ENCODE data around the gene CD101.

DNA sequence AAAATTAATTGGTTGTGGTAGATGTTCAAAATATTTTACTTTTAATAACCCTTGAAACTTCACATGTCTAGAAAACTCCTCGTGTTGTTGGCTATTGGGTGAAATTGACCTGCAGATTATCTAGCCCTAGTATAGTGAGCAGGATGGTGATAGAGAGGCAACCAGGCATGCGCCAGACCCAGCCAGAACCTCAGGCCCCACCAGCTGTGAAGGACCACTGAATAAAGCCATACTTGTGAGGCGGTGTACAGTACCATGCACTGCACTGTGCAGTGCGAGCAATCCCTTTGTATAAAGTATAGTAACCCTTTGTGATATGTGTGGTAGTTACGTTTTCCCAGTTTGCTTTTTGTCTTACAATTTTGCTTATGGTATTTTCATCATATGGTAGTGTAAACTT is 67.0 kb downstream of the CD101 start:
- no peak for TF ChIP-seq POLR2AphosphoS5 (IDR thresholded peaks at IDR 0.05)
- TF ChIP-seq, protein P1, sequence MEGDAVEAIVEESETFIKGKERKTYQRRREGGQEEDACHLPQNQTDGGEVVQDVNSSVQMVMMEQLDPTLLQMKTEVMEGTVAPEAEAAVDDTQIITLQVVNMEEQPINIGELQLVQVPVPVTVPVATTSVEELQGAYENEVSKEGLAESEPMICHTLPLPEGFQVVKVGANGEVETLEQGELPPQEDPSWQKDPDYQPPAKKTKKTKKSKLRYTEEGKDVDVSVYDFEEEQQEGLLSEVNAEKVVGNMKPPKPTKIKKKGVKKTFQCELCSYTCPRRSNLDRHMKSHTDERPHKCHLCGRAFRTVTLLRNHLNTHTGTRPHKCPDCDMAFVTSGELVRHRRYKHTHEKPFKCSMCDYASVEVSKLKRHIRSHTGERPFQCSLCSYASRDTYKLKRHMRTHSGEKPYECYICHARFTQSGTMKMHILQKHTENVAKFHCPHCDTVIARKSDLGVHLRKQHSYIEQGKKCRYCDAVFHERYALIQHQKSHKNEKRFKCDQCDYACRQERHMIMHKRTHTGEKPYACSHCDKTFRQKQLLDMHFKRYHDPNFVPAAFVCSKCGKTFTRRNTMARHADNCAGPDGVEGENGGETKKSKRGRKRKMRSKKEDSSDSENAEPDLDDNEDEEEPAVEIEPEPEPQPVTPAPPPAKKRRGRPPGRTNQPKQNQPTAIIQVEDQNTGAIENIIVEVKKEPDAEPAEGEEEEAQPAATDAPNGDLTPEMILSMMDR (IDR thresholded peaks at IDR 0.05), result no peak
